Tibial nerve (tissue), 4 donors: ENCODE measurements around the gene QRFP. TPM values are rescaled to one million over a fixed set of nuclear protein-coding genes. Genes with fewer than 3 reads are reported as not detected.

Source experiments
- DNase-seq, 2 donors: peaks; one replicate each; pipeline ENCODE4 v3.0.0-alpha.2; 2019; ENCODE audit warnings: low spot score in 2 of 2
- H3K27ac ChIP-seq, 4 donors: fragments of 200-600 bp; sonication (generic) in 3 of 4; one replicate each; pipeline ENCODE4 v1.5.1; 2017 to 2019; ENCODE audit warnings: mild to moderate bottlenecking in 1 of 4
- H3K27me3 ChIP-seq, 2 donors: fragments of 200-600 bp; sonication (generic) in 1 of 2; one replicate each; pipeline versions ENCODE4 v1.5.1 to v1.6.0; 2017 to 2019
- H3K36me3 ChIP-seq, 3 donors: fragments of 200-600 bp; sonication (generic); one replicate each; pipeline ENCODE4 v1.5.1; 2018 to 2019
- H3K4me1 ChIP-seq, 4 donors: fragments of 200-600 bp; sonication (generic) in 3 of 4; one replicate each; pipeline ENCODE4 v1.5.1; 2017 to 2019
- H3K4me3 ChIP-seq, 4 donors: fragments of 200-600 bp; sonication (generic) in 3 of 4; one replicate each; pipeline ENCODE4 v1.5.1; 2017 to 2019; ENCODE audit warnings: mild to moderate bottlenecking in 1 of 4, moderate library complexity in 1 of 4
- H3K9me3 ChIP-seq, 4 donors: fragments of 200-600 bp; sonication (generic) in 3 of 4; one replicate each; pipeline ENCODE4 v1.5.1; 2017 to 2019
- EP300 ChIP-seq, 2 donors: sonication (generic); formaldehyde crosslinking; IDR thresholded peaks; one replicate each; pipeline ENCODE4 v1.6.1; 2017; ENCODE audit warnings: antibody characterized with exemption in 2 of 2, mild to moderate bottlenecking in 1 of 2
- POLR2A ChIP-seq, 2 donors: fragments of 450-650 bp; IDR thresholded peaks; one replicate each; pipeline ENCODE4 v1.6.1; 2017; ENCODE audit warnings: antibody characterized with exemption in 2 of 2, mild to moderate bottlenecking in 2 of 2, moderate library complexity in 2 of 2
- WGBS, 2 donors: methylation state at CpG; one replicate each; pipeline ENCODE4 v1.1.5; 2018; 5-methylcytosine and 5-hydroxymethylcytosine counted together
- total RNA-seq, 4 donors: library from RNA; depleted of rRNA; stranded (reverse); fragments of >200 nt; gene quantifications; one replicate each; pipeline ENCODE4 v1.1.0, GENCODE V29; 2016
- TF ChIP-seq, protein P1 (sequence below), 5 experiments: fragments of 200-600 bp in 3 of 5; fragments of 450-650 bp in 2 of 5; sonication (generic) in 3 of 5; IDR thresholded peaks; one replicate each; pipeline ENCODE4 v1.5.1; 2016 to 2019; ENCODE audit warnings: antibody characterized with exemption in 5 of 5, mild to moderate bottlenecking in 3 of 5, moderate library complexity in 2 of 5

QRFP gene
- total RNA-seq, 4 donors from 2014 or later: not detected

DNA sequence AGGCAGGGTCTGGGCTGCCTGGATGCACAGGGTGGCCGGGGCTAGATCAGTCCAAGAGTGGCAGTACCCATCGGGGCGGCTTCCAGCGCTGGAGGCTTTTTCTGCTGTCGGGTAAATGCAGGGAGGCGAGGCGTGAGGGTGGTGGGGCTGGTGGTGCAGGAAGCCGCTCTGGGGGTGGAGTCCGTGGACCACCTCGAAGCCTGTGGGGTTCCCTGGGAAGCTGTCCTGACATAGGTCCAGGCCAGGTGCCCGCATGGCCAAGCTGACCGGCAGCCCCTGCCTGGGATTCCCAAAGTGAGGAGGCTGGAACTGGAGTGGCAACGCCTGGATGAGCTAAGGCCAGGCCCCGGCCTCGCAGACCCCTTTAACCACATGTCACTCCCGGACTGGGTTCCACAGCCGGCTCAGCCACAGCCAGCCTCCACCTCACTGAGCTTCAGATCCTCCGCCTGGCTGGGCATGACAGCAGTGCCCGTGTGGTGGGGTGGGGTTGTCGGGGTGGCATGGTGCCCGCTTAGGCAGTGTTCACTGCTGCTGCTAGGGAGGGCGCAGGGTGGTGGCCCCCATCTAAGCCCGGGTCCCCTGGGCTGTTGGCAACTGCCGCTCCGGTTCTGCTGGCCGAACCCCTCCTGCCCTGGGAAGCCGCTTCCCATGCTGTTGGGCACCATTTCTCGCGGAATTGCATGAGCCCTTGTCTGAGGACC is 1.4 kb upstream of the QRFP start:
- DNase-seq: no peak
- H3K4me1 ChIP-seq: peaks cover 0 to 29% (median 0%) of the 10 kb centered on the region in 4 donors
- TF ChIP-seq POLR2A (IDR thresholded peaks at IDR 0.05) (no peak), EP300 (IDR thresholded peaks at IDR 0.05) (no peak)
- TF ChIP-seq, protein P1, sequence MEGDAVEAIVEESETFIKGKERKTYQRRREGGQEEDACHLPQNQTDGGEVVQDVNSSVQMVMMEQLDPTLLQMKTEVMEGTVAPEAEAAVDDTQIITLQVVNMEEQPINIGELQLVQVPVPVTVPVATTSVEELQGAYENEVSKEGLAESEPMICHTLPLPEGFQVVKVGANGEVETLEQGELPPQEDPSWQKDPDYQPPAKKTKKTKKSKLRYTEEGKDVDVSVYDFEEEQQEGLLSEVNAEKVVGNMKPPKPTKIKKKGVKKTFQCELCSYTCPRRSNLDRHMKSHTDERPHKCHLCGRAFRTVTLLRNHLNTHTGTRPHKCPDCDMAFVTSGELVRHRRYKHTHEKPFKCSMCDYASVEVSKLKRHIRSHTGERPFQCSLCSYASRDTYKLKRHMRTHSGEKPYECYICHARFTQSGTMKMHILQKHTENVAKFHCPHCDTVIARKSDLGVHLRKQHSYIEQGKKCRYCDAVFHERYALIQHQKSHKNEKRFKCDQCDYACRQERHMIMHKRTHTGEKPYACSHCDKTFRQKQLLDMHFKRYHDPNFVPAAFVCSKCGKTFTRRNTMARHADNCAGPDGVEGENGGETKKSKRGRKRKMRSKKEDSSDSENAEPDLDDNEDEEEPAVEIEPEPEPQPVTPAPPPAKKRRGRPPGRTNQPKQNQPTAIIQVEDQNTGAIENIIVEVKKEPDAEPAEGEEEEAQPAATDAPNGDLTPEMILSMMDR (IDR thresholded peaks at IDR 0.05): no peak
- 68 to 69% methylated on average over 10 to 23 of the region's 29 CpGs for WGBS, 2 donors
- H3K4me3 ChIP-seq: no peak overlapping the region
- H3K36me3 ChIP-seq: peaks cover 0 to 12% (median 0%) of the 10 kb centered on the region in 3 donors
- peaks cover 0 to 51% of the 10 kb centered on the region in 2 donors for H3K27me3 ChIP-seq
- no peak overlapping the region for H3K27ac ChIP-seq
- no peaks in the 10 kb centered on the region for H3K9me3 ChIP-seq

DNA sequence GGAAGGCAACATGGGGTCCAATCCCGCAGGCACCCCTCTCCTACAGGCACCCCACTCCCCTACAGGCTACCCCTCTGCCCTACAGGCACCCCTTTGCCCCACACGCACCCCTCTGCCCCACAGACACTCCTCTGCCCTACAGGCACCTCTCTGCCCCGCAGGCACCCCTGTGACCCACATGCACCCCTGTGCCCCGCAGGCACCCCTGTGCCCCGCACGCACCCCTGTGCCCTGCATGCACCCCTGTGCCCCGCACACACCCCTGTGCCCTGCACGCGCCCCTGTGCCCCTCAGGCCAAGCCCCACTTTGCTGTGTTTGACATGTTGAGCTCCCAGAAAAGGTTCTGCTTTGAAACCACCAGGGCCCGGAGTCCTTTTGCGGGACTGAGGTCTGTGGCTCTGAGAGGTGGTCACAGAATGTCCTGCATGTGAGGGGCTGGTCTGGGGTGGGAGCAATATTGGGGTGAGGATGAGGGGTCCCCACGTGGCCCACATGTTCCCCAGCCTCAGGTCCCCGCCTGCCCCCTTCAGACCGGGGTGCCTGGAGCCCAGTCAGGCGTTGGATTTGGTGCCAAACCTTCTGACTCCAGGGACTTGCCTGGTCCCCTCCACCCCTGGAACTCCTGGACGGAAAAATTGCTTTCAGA is 616 bp upstream of the QRFP start:
- TF ChIP-seq POLR2A (IDR thresholded peaks at IDR 0.05) (no peak), EP300 (IDR thresholded peaks at IDR 0.05) (no peak)
- TF ChIP-seq, protein P1 (IDR thresholded peaks at IDR 0.05): no peak
- no peak for DNase-seq
- WGBS, 2 donors: 68 to 76% methylated on average over 12 to 13 of the region's 16 CpGs

GRCh38 chr9:130895481-130896232 is 955 bp downstream of the QRFP start:
- no peak for DNase-seq
- no peak overlapping the region for H3K27ac ChIP-seq
- TF ChIP-seq, protein P1 (IDR thresholded peaks at IDR 0.05): no peak
- TF ChIP-seq POLR2A (IDR thresholded peaks at IDR 0.05): no peak
- no peak for TF ChIP-seq EP300 (IDR thresholded peaks at IDR 0.05)
- H3K9me3 ChIP-seq: no peaks in the 10 kb centered on the region
- H3K4me3 ChIP-seq: no peak overlapping the region
- H3K4me1 ChIP-seq: peaks cover 0 to 36% (median 0%) of the 10 kb centered on the region in 4 donors
- H3K27me3 ChIP-seq: peaks cover 0 to 28% of the 10 kb centered on the region in 2 donors
- peaks cover 0 to 34% (median 0%) of the 10 kb centered on the region in 3 donors for H3K36me3 ChIP-seq
- 59% methylated on average over 19 to 22 of the region's 24 CpGs for WGBS, 2 donors

More for the DNA sequence above, 616 bp upstream of the QRFP start:
- Histone ChIP-seq H3K36me3 (peaks cover 0 to 20% (median 0%) of the 10 kb centered on the region in 3 donors), H3K4me1 (peaks cover 0 to 36% (median 0%) of the 10 kb centered on the region in 4 donors), H3K4me3 (no peak overlapping the region), H3K27ac (no peak overlapping the region), H3K27me3 (peaks cover 0 to 43% of the 10 kb centered on the region in 2 donors), H3K9me3 (no peaks in the 10 kb centered on the region)

- peaks cover 0 to 36% (median 0%) of the 10 kb centered on the region in 4 donors for H3K4me1 ChIP-seq
- 61 to 68% methylated on average over 6 to 9 of the region's 9 CpGs for WGBS, 2 donors
- H3K4me3 ChIP-seq: no peak overlapping the region
- H3K27ac ChIP-seq: no peak overlapping the region
- H3K27me3 ChIP-seq: peaks cover 0 to 23% of the 10 kb centered on the region in 2 donors
- TF ChIP-seq EP300 (IDR thresholded peaks at IDR 0.05) (no peak), POLR2A (IDR thresholded peaks at IDR 0.05) (no peak)
- TF ChIP-seq, protein P1 (IDR thresholded peaks at IDR 0.05): no peak
- DNase-seq: no peak
- H3K9me3 ChIP-seq: no peaks in the 10 kb centered on the region
- peaks cover 0 to 40% (median 3%) of the 10 kb centered on the region in 3 donors for H3K36me3 ChIP-seq
Measured at GRCh38 chr9:130895038-130895437, 1.6 kb downstream of the QRFP start.
